ENCODE results near the gene GRIN3B.

GRIN3B gene

GRCh38 chr19:1007399-1008251 lies 7.4 kb downstream of the GRIN3B start:
- H3K9ac ChIP-seq (ENCODE audit: insufficient read length), result no peak overlapping the region
- DNase-seq (ENCODE audit: low read depth, low spot score), result no peak
- no peaks in the 10 kb centered on the region for H3K9me3 ChIP-seq (ENCODE audit: low read depth, low read length)
- no peak overlapping the region for H3K27ac ChIP-seq
- TF ChIP-seq EZH2 (IDR thresholded peaks at IDR 0.05), result no peak
- H3K36me3 ChIP-seq (ENCODE audit: insufficient read depth, low read length), result peaks cover 6% of the 10 kb centered on the region; the same call in 1 of the 2 replicates
- no peak overlapping the region for H3K4me3 ChIP-seq

- no peak for DNase-seq (ENCODE audit: low read depth, low spot score)
- Histone ChIP-seq H3K4me3 (no peak overlapping the region), H3K9me3 (ENCODE audit: low read depth, low read length) (no peaks in the 10 kb centered on the region), H3K27ac (no peak overlapping the region), H3K36me3 (ENCODE audit: insufficient read depth, low read length) (peaks cover 11% of the 10 kb centered on the region; the same call in 1 of the 2 replicates), H3K9ac (ENCODE audit: insufficient read length) (no peak overlapping the region)
- TF ChIP-seq FOXP2 (optimal IDR thresholded peaks at IDR 0.05; ENCODE audit: control extremely low read depth, extremely low read length, insufficient read depth) (no peak), POLR2AphosphoS5 (IDR thresholded peaks at IDR 0.05; ENCODE audit: borderline replicate concordance, low read depth, low read length) (no peak), EZH2 (IDR thresholded peaks at IDR 0.05) (no peak)
These were observed 8.2 kb downstream of the GRIN3B start for GRCh38 chr19:1008268-1009040.

- no peak overlapping the region for H3K4me3 ChIP-seq
- H3K27ac ChIP-seq, result no peak overlapping the region
- H3K9me3 ChIP-seq (ENCODE audit: low read depth, low read length), result no peaks in the 10 kb centered on the region
- DNase-seq (ENCODE audit: low read depth, low spot score), result no peak
- H3K9ac ChIP-seq (ENCODE audit: insufficient read length), result no peak overlapping the region
- TF ChIP-seq FOXP2 (optimal IDR thresholded peaks at IDR 0.05; ENCODE audit: control extremely low read depth, extremely low read length, insufficient read depth), result no peak
- TF ChIP-seq EZH2 (IDR thresholded peaks at IDR 0.05), result no peak
- H3K36me3 ChIP-seq (ENCODE audit: insufficient read depth, low read length), result peaks cover 11% of the 10 kb centered on the region; the same call in 1 of the 2 replicates
These were observed 9.1 kb downstream of the GRIN3B start for GRCh38 chr19:1009041-1009980.

- H3K36me3 ChIP-seq (ENCODE audit: insufficient read depth, low read length), result peaks cover 11% of the 10 kb centered on the region; the same call in 1 of the 2 replicates
- no peaks in the 10 kb centered on the region for H3K9me3 ChIP-seq (ENCODE audit: low read depth, low read length)
- DNase-seq (ENCODE audit: low read depth, low spot score), result no peak
- H3K4me3 ChIP-seq, result no peak overlapping the region
- TF ChIP-seq FOXP2 (optimal IDR thresholded peaks at IDR 0.05; ENCODE audit: control extremely low read depth, extremely low read length, insufficient read depth) (no peak), EZH2 (IDR thresholded peaks at IDR 0.05) (no peak), POLR2AphosphoS5 (IDR thresholded peaks at IDR 0.05; ENCODE audit: borderline replicate concordance, low read depth, low read length) (no peak)
- H3K9ac ChIP-seq (ENCODE audit: insufficient read length), result no peak overlapping the region
- H3K27ac ChIP-seq, result no peak overlapping the region
These were observed 9.8 kb downstream of the GRIN3B start for GRCh38 chr19:1009981-1010538.

- TF ChIP-seq EZH2 (IDR thresholded peaks at IDR 0.05) (no peak), POLR2AphosphoS5 (IDR thresholded peaks at IDR 0.05; ENCODE audit: borderline replicate concordance, low read depth, low read length) (no peak)
- Histone ChIP-seq H3K36me3 (ENCODE audit: insufficient read depth, low read length) (peaks cover 11% of the 10 kb centered on the region; the same call in 1 of the 2 replicates), H3K27ac (no peak overlapping the region), H3K4me3 (no peak overlapping the region), H3K9me3 (ENCODE audit: low read depth, low read length) (no peaks in the 10 kb centered on the region), H3K9ac (ENCODE audit: insufficient read length) (no peak overlapping the region)
- DNase-seq (ENCODE audit: low read depth, low spot score), result no peak
These were observed 10.6 kb downstream of the GRIN3B start for GRCh38 chr19:1010586-1011510.

GRCh38 chr19:1011831-1012333 lies 11.7 kb downstream of the GRIN3B start:
- TF ChIP-seq POLR2AphosphoS5 (IDR thresholded peaks at IDR 0.05; ENCODE audit: borderline replicate concordance, low read depth, low read length), result no peak
- no peak for TF ChIP-seq EZH2 (IDR thresholded peaks at IDR 0.05)
- no peak for TF ChIP-seq FOXP2 (optimal IDR thresholded peaks at IDR 0.05; ENCODE audit: control extremely low read depth, extremely low read length, insufficient read depth)
- Histone ChIP-seq H3K36me3 (ENCODE audit: insufficient read depth, low read length) (peaks cover 11% of the 10 kb centered on the region; the same call in 1 of the 2 replicates), H3K4me3 (no peak overlapping the region), H3K9me3 (ENCODE audit: low read depth, low read length) (no peaks in the 10 kb centered on the region), H3K27ac (no peak overlapping the region), H3K9ac (ENCODE audit: insufficient read length) (no peak overlapping the region)
- DNase-seq (ENCODE audit: low read depth, low spot score), result no peak

GRCh38 chr19:1012334-1012733 lies 12.1 kb downstream of the GRIN3B start:
- no peak overlapping the region for H3K27ac ChIP-seq
- H3K9ac ChIP-seq (ENCODE audit: insufficient read length), result no peak overlapping the region
- DNase-seq (ENCODE audit: low read depth, low spot score), result no peak
- TF ChIP-seq FOXP2 (optimal IDR thresholded peaks at IDR 0.05; ENCODE audit: control extremely low read depth, extremely low read length, insufficient read depth) (no peak), EZH2 (IDR thresholded peaks at IDR 0.05) (no peak), POLR2AphosphoS5 (IDR thresholded peaks at IDR 0.05; ENCODE audit: borderline replicate concordance, low read depth, low read length) (no peak)
- H3K9me3 ChIP-seq (ENCODE audit: low read depth, low read length), result no peaks in the 10 kb centered on the region
- peaks cover 11% of the 10 kb centered on the region; the same call in 1 of the 2 replicates for H3K36me3 ChIP-seq (ENCODE audit: insufficient read depth, low read length)
- H3K4me3 ChIP-seq, result no peak overlapping the region

All from SK-N-MC (cell line).